HEK293T (cell line): ENCODE measurements around the gene EHMT2.

Experiments used
- ARNT ChIP-seq: fragments of 450-650 bp; IDR thresholded peaks from 2 replicates; pipeline ENCODE4 v1.6.1; 2017; ENCODE audit warnings: mild to moderate bottlenecking
- BHLHE40 ChIP-seq: fragments of 450-650 bp; IDR thresholded peaks from 2 replicates; pipeline ENCODE4 v1.6.1; 2016; ENCODE audit warnings: mild to moderate bottlenecking, moderate library complexity, borderline replicate concordance
- FOXA1 ChIP-seq: fragments of 450-650 bp; IDR thresholded peaks from 2 replicates; pipeline ENCODE4 v1.6.1; 2016; ENCODE audit warnings: mild to moderate bottlenecking
- FOXK2 ChIP-seq: fragments of 450-650 bp; IDR thresholded peaks from 2 replicates; pipeline ENCODE4 v1.6.1; 2016; ENCODE audit warnings: mild to moderate bottlenecking
- HDGF ChIP-seq: fragments of 450-650 bp; IDR thresholded peaks from 2 replicates; pipeline ENCODE4 v1.6.1; 2017; ENCODE audit warnings: antibody characterized with exemption, borderline replicate concordance
- LEF1 ChIP-seq: fragments of 450-650 bp; IDR thresholded peaks from 2 replicates; pipeline ENCODE4 v1.6.1; 2017; ENCODE audit warnings: mild to moderate bottlenecking, borderline replicate concordance
- PKNOX1 ChIP-seq: fragments of 450-650 bp; IDR thresholded peaks from 2 replicates; pipeline ENCODE4 v1.6.1; 2016
- SUZ12 ChIP-seq: fragments of 450-650 bp; IDR thresholded peaks from 2 replicates; pipeline ENCODE4 v1.6.1; 2016; ENCODE audit warnings: mild to moderate bottlenecking
- TARDBP ChIP-seq: fragments of 450-650 bp; IDR thresholded peaks from 2 replicates; pipeline ENCODE4 v1.6.1; 2016
- ZNF384 ChIP-seq: fragments of 450-650 bp; IDR thresholded peaks from 2 replicates; pipeline ENCODE4 v1.6.1; 2016

DNA sequence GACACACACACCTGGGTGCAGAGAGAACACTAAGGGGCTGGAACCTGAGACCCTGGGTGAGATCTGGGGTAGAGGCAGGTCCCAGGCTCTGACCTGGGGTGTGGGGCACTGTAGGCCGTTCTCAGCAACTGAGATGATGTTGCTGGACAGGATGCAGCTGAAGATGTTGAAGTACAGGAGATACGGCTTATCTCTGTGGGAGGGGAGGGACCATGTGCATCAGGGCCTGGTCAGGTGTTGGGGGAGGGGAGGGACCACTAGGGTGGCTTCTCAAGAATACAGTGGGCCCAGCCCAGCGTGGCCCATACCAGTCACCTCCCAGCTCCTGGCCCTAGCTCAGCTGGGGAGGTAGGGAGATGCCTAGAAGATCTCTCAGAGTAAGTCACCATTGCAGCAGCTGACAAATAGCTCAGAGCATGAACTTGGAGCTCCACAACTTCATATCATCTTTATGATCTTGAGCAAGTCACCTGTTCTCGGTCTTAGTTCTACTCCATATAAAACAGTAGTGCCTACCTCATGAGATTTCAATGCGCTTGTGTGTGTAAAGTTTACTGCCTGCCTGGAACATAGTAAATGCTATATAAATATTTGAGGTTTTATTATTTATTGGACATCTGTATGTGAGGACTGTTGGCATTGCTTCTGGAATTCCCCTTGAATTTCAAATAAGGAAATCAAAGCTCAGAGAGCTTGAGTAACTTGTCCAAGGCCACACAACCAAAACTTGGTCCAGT lies 22.5 kb downstream of the EHMT2 start:
- TF ChIP-seq ZNF384 (no peak), TARDBP (no peak), PKNOX1 (no peak), HDGF (no peak), ARNT (no peak), FOXK2 (no peak), LEF1 (no peak), FOXA1 (no peak), SUZ12 (no peak), BHLHE40 (no peak)
